K562 (cell line): Measurements from ENCODE around the gene ATP6V0A1. TPM values are rescaled to one million over a fixed set of nuclear protein-coding genes. Genes with fewer than 3 reads are reported as not detected.
A peak's percentile ranks its signal among the peaks of the same experiment; 100 is the strongest.

Experiments used
- ARID2 ChIP-seq: fragments of 450-650 bp; IDR thresholded peaks from 2 replicates; pipeline ENCODE4 v1.6.1; 2017; ENCODE audit warnings: antibody characterized with exemption, mild to moderate bottlenecking
- ATF1 ChIP-seq, 2 experiments: fragments of 450-650 bp in 1 of 2; IDR thresholded peaks; 2 replicates each; pipeline ENCODE4 v1.6.1; 2016; ENCODE audit warnings: missing compliant biosample characterization in 1 of 2, missing genetic modification characterization in 1 of 2
- C11orf30 ChIP-seq: fragments of 450-650 bp; IDR thresholded peaks from 2 replicates; pipeline ENCODE4 v1.6.1; 2016; ENCODE audit warnings: low read depth, mild to moderate bottlenecking
- CXXC5 ChIP-seq: fragments of 250-450 bp; sonication (Bioruptor Pico); IDR thresholded peaks from 2 replicates; pipeline ENCODE4 v1.8.0; 2022; ENCODE audit warnings: inconsistent platforms, mild to moderate bottlenecking, moderate library complexity
- ETV1 ChIP-seq: fragments of 450-650 bp; conservative IDR thresholded peaks from 2 replicates; pipeline ENCODE4 v1.6.1; 2016; ENCODE audit warnings: missing genetic modification characterization, control low read depth, low read depth, missing compliant biosample characterization
- HDAC6 ChIP-seq: IDR thresholded peaks from 2 replicates; pipeline ENCODE4 v1.6.1; 2012; ENCODE audit warnings: low read depth, mild to moderate bottlenecking, control low read depth, inconsistent platforms, low read length, moderate library complexity
- MED1 ChIP-seq: sonication (generic); formaldehyde crosslinking; IDR thresholded peaks from 2 replicates; pipeline ENCODE4 v1.8.1; 2023; ENCODE audit warnings: missing genetic modification reagents, borderline replicate concordance
- MEIS2 ChIP-seq: fragments of 450-650 bp; IDR thresholded peaks from 2 replicates; pipeline ENCODE4 v1.6.1; 2014; ENCODE audit warnings: mild to moderate bottlenecking; ENCODE audit not compliant: partially characterized antibody
- NR4A1 ChIP-seq, 2 experiments: fragments of 250-450 bp in 1 of 2; fragments of 450-650 bp in 1 of 2; sonication (Bioruptor Pico) in 1 of 2; IDR thresholded peaks; 2 replicates each; pipeline versions ENCODE4 v1.4.0 to v1.6.1; 2016 to 2020; ENCODE audit warnings: mild to moderate bottlenecking in 2 of 2, missing compliant biosample characterization in 1 of 2, missing genetic modification characterization in 1 of 2, moderate library complexity in 1 of 2
- PKNOX1 ChIP-seq: fragments of 450-650 bp; IDR thresholded peaks from 2 replicates; pipeline ENCODE4 v1.6.1; 2016
- RERE ChIP-seq: sonication (generic); formaldehyde crosslinking; IDR thresholded peaks from 2 replicates; pipeline ENCODE4 v1.8.0; 2023; ENCODE audit warnings: missing genetic modification reagents, mild to moderate bottlenecking, borderline replicate concordance
- SP1 ChIP-seq: sonication (generic); formaldehyde crosslinking; IDR thresholded peaks from 2 replicates; pipeline ENCODE4 v1.8.1; 2022; ENCODE audit warnings: mild to moderate bottlenecking, missing genetic modification reagents
- YY1 ChIP-seq, 3 experiments: IDR thresholded peaks; 2 replicates each; pipeline ENCODE4 v1.6.1; 2011; ENCODE audit warnings: low read length in 2 of 3, mild to moderate bottlenecking in 2 of 3, moderate library complexity in 2 of 3, borderline replicate concordance in 1 of 3, control low read depth in 1 of 3, low read depth in 1 of 3; ENCODE audit not compliant: insufficient read depth in 3 of 3, insufficient replicate concordance in 2 of 3, control insufficient read depth in 1 of 3, insufficient read length in 1 of 3; ENCODE audit errors: extremely low read depth in 1 of 3
- ZBTB2 ChIP-seq: fragments of 450-650 bp; IDR thresholded peaks from 2 replicates; pipeline ENCODE4 v1.6.1; 2016; ENCODE audit warnings: antibody characterized with exemption
- ZNF511 ChIP-seq: sonication (generic); formaldehyde crosslinking; IDR thresholded peaks from 2 replicates; pipeline ENCODE4 v1.8.0; 2022; ENCODE audit warnings: mild to moderate bottlenecking, missing genetic modification reagents
- ZNF699 ChIP-seq: fragments of 250-450 bp; sonication (Bioruptor Pico); IDR thresholded peaks from 2 replicates; pipeline ENCODE4 v1.8.0; 2021; ENCODE audit warnings: mild to moderate bottlenecking, moderate library complexity; ENCODE audit not compliant: insufficient replicate concordance
- ZSCAN29 ChIP-seq: fragments of 450-650 bp; IDR thresholded peaks from 2 replicates; pipeline ENCODE4 v1.6.1; 2017
- polyA plus RNA-seq, 8 experiments: library from polyadenylated mRNA; depleted of rRNA in 4 of 8; stranded (reverse) in 5 of 8; unstranded in 3 of 8; fragments of >200 nt; fragmentation: Nextera tagmentation in 2 of 8; fragmentation: Illumina TruSeq in 1 of 8; extraction: Ambion mirVana in 2 of 8; extraction: Trizol in 1 of 8; gene quantifications; 2 replicates each; pipeline versions ENCODE4 v1.2.1 to v1.2.3, GENCODE V29; 2011 to 2014; ENCODE audit warnings: inconsistent platforms in 1 of 8, missing spikeins in 1 of 8
- total RNA-seq, 7 experiments: library from RNA; depleted of rRNA in 6 of 7; stranded (reverse); fragments of >200 nt in 6 of 7; fragmentation: Illumina TruSeq in 2 of 7; extraction: Trizol in 2 of 7; gene quantifications; 2 replicates each; pipeline versions ENCODE4 v1.2.1 to v1.2.3, GENCODE V29; 2011 to 2021; ENCODE audit warnings: low replicate concordance in 1 of 7

ATP6V0A1 gene
- total and polyA plus RNA-seq, 9 of the 15 experiments (the other 6 are each of a cell fraction or from before 2014, with no cell fraction given) = 11.8 to 158 (median 75.5) TPM

GRCh38 chr17:42458497-42459255 is at the start of gene ATP6V0A1 (continued):
- TF ChIP-seq CXXC5 (CRISPR knock-in tag) = peak; percentile 72
- TF ChIP-seq ZNF511 = no peak
- no peak for TF ChIP-seq ATF1 (CRISPR knock-in tag; IDR thresholded peaks at IDR 0.05)
- peak; percentile 76 for TF ChIP-seq ATF1 (tag; IDR thresholded peaks at IDR 0.05)
- TF ChIP-seq C11orf30 = no peak
- no peak for TF ChIP-seq ETV1 (tag)
- peak; percentile 56 to 95 (median 90) for TF ChIP-seq YY1 (IDR thresholded peaks at IDR 0.05; ENCODE audit: borderline replicate concordance in 1 of 3, control insufficient read depth in 1 of 3, extremely low read depth in 1 of 3, insufficient read depth in 3 of 3, insufficient read length in 1 of 3, insufficient replicate concordance in 2 of 3, low read depth in 1 of 3, low read length in 2 of 3)
- TF ChIP-seq ARID2 = no peak
- TF ChIP-seq HDAC6 = no peak
- no peak for TF ChIP-seq ZNF699 (CRISPR knock-in tag)
- no peak for TF ChIP-seq NR4A1 (CRISPR knock-in tag; IDR thresholded peaks at IDR 0.05)
- TF ChIP-seq NR4A1 (tag; IDR thresholded peaks at IDR 0.05) = peak; percentile 59
- no peak for TF ChIP-seq MED1 (CRISPR knock-in tag)
- TF ChIP-seq PKNOX1 = no peak
- TF ChIP-seq SP1 (CRISPR knock-in tag) = peak; percentile 36; the same call in 1 of the 2 replicates
- TF ChIP-seq RERE (CRISPR knock-in tag) = no peak
- no peak for TF ChIP-seq MEIS2
- TF ChIP-seq ZBTB2 = peak; percentile 79
- TF ChIP-seq ZSCAN29 = 0 out of 2 replicates have a peak, but pooled peaks have one; percentile 41
